NCI-H345 (cell line): ENCODE data around the gene NDUFA6.
"Not testable (repeated sequence)": the region's sequence is repeated elsewhere in the genome, so short reads cannot be mapped to it uniquely, and the experiment has no call there.

ENCODE experiments used
- DNase-seq: peaks from one replicate; lab custom pipeline; 2025; lab: John Stamatoyannopoulos, UW

NDUFA6 gene

DNA sequence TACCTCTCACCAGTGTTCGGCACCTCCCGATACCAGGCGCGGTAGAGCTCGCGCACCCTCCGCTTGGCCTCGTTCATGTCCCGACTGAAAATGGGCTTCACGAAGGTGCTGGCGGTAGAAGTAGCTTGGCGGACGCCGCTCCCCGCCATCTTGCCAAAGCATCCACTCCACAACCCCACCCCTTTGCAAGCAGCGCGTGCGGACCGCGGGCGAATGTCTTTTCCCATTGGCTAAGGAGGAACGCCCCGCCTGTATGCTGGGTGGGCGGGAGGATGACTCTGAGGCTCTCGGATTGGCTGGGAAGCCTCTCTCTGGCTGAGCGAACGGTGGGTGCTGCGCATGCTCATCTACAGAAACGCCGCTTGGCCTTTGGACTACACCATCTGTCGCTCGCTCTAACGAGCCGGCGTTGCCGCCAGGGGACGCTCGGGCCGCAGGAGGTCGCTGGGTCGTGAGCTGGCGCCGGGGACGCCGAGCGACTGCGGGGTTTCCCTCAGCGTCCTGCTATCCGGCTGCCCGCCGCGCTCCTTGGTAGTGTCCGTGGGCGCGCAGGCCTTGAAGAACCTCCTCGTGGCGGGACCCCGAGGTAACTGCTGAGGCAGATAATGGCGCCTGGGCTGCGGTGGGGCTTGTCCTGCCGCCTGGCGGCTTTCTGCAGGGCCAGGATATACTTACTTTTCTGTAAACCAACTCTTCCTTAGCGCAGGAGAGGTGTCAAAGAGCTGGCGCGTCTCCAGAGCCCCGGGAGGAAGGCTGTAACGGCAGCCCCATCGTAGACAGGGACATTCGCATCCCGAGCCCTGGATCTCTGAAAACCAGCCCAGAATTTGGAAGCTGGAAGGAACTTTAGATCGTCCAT lies at the start of gene NDUFA6:
Gene NDUFA6, minus strand, starts transcription at position 177 of the 859 bp plus-strand sequence. Its CDS starts 28 bp downstream, at position 149.
- peak; percentile 98 for DNase-seq

DNA sequence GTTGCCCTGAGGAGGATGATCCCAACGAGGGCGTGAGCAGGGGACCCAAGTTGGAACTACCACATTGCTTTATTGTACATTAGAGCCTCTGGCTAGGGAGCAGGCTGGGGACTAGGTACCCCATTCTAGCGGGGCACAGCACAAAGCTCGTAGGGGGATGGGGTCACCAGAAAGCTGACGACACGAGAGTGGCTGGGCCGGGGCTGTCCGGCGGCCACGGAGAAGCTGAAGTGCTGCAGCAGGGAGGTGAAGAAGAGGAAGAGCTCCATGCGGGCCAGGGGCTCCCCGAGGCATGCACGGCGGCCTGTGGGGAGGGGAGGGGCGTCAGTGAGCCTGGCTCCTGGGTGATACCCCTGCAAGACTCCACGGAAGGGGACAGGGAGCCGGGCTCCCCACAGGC lies 49.6 kb upstream of the NDUFA6 start:
- not testable (repeated sequence) for DNase-seq

DNA sequence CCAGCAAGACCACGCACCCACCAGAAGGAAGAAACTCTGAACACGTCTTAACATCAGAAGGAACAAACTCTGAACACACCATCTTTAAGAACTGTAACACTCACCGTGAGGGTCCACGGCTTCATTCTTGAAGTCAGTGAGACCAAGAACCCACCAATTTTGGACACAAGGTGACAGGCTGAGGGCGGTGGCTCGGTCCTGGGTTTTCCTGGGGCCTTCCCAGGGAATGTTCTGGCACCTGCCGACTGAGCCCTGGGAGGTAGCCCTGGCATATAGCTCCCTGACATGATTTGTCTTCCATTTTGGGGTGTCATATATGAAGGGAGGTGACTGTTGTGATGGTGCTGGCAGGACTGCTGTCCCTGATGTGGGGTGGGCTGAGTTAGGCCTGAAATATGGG lies 48.9 kb upstream of the NDUFA6 start:
- not testable (repeated sequence) for DNase-seq

DNA sequence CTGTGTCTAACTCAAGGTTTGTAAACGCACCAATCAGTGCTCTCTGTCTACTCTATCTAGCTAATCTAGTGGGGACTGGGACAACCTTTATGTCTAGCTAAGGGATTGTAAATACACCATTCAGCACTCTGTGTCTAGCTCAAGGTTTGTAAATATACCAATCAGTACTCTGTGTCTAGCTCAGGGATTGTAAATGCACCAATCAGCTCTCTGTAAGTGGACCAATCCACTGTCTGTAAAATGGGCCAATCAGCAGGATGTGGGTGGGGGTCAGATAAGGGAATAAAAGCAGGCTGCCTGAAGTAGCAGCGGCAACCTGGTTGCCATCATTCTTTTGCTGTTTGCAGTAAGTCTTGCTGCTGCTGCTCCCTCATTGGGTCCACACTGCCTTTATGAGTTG lies 48.4 kb upstream of the NDUFA6 start:
- DNase-seq = no peak

DNA sequence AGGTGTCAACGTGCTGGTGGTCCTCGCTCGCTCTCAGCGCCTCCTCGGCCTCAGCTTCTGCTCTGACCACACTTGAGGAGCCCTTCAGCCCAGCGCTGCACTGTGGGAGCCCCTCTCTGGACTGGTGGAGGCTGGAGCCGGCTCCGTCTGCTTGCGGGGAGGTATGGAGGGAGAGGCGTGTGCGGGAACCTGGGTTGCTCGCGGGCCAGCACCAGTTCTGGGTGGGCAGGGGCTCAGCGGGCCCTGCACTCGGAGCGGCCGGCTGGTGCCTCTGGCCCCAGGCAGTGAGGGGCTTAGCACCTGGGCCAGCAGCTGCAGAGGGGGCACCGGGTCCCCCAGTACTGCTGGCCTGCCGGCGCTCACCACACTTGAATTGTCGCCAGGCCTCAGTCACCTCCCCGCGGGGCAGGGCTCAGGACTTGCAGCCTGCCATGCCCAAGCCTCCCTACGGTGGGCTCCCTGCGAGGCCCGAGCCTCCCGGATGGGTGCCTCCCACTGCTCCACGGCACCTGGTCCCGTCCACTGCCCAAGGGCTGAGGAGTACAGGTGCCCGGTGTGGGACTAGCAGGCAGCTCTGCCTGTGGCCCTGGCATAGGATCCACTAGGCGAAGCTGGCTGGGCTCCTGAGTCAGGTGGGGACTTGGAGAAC lies 47.7 kb upstream of the NDUFA6 start:
- DNase-seq = no peak

DNA sequence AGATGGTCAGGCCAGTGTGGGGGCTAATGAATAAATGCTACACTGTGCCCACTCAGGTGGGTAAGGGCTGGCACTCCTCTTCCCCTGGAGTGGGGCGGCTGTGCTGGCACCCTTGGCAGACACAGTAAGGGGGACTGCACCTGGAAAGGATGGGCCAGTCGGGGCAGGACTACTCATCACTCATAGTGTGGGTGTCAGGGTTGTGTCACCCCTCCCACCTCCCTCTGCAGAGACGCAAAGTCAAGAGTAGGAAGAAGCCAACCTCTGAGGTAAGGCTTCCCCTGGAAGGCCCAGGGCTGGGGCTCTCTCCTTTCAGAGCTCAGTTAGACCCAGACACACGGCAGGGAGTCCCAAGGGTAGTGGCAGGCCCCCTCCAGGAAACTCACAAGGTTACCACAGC lies 45.1 kb upstream of the NDUFA6 start:
- DNase-seq = not testable (repeated sequence)

DNA sequence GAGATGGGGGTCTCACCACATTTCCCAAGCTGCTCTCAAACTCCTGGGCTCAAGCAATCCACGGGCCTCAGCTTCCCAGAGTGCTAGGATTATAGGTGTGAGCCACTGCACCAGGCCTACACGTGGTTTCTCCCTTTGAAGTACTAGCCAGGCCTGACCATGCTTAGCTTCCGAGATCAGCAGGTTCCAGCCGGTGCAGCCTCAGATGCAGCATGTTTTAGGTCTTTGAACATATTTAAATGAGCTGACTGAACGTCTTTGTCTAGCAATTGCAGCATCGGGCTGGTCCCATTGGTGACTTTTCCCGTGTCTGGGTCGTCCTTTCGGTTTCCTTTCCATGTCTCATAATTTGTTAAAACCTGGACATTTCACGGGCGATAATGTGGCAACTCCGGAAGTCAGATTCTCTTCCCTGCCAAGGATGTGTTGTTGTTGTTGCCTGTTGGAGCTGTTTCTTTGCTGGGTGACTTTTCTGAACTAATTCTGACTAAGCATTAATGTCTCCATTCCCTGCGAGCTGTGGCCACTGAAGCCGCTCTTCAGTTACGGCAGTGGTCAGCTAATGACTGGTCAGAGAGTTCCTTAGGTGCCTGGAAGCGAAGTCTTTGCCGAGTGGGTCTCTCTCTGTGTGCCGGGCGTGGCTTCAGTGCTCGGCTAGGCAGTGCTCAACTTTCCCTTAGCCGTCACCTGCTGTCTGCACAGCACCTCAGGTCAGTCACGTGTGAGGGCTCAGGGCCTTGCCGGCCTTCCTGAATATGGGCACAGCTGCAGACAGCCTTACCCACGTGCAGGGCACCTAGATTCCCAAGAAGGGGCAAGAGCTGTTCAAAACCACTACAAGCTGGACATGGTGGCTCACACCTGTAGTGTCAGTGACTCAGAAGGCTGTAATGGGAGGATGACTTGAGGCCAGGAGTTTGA lies 43.8 kb upstream of the NDUFA6 start:
- no peak for DNase-seq

DNA sequence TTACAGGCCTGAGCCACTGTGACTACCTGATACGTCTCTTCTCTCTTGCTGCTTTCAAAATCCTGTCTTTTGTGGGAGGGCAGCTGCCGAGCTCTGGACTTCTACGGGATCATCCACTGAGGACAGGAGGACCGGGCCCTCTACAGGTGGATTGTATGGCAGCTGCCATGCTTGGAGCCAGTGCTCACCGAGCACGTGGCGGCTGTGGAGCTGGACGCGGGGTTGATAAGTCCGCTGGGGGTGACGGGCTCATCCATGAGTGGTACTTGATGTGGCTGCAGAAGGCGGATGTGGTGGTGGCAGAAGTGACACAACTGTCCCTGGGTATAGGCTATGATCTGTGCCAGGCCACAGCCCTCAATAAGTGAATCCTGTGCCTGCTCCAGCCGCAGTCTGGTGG lies 41.9 kb upstream of the NDUFA6 start:
- no peak for DNase-seq

DNA sequence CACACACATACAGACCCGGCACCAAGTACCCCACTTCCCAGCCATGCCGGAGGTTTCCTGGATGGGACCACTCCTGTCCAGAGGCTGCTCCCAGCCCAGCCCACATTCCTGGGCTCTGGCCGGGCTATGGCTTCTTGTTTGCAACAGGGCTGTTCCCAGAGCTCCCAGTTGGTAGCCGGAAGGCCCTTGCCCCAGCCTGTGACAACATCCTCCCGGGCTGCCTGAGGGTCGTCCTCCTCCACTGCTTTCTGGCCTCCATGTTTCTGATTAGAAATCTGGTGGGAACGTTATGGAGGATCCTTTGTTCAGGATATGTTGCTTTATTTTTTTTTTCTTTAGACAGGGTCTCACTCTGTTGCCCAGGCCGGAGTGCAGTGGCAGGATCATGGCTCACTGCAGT lies 41.0 kb upstream of the NDUFA6 start:
- no peak for DNase-seq

DNA sequence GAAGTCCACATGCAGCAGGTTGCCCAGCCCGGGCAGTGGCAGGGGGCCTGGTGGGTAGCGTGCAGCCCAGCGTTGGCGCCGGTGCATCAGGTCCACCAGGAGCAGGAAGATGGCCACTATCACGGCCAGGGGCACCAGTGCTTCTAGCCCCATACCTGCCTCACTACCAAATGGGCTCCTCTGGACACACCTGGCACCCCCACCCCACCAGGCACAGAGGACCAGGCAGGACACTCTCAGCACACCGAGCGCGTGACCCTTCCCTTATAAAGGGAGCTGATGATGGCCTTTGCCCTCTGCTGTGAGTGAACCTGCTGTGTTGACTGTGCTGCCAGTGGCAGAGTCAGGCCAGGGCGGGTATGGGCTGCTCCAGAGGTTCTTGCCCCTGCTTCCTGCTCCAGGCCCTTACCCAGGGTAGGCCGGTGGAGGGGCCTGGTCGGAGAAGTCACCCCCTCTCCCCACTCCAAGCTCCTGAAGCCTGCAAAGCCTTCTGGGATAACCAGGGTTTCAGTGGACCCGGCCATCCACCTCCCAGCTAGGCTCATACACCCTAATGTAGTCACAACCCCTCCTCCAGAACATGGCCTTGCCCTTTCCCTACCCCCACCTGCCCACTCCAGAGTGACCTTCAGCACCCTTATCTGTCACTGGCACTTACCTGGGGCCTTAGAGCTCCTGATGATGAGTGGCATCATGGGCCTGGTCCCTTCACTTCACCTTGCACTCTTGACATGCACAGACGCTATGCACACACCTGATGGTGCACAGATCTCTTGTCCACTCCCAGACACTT lies 40.3 kb upstream of the NDUFA6 start, which contains the start of gene CYP2D6:
Gene CYP2D6, minus strand, starts transcription at position 172 of the 793 bp plus-strand sequence. Its CDS starts 19 bp downstream, at position 153.
- DNase-seq = not testable (repeated sequence)

DNA sequence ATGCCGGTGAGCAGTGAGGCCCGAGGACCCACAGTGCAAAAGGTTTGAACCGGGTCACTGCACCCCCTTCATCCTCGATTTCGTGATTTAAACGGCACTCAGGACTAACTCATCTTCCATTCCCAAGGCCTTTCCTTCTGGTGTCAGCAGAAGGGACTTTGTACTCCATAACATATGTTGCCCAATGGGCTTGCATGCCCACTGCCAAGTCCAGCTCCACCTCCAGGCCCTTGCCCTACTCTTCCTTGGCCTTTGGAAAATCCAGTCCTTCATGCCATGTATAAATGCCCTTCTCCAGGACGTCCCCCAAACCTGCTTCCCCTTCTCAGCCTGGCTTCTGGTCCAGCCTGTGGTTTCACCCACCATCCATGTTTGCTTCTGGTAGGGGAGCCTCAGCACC lies 39.6 kb upstream of the NDUFA6 start:
- DNase-seq = not testable (repeated sequence)

DNA sequence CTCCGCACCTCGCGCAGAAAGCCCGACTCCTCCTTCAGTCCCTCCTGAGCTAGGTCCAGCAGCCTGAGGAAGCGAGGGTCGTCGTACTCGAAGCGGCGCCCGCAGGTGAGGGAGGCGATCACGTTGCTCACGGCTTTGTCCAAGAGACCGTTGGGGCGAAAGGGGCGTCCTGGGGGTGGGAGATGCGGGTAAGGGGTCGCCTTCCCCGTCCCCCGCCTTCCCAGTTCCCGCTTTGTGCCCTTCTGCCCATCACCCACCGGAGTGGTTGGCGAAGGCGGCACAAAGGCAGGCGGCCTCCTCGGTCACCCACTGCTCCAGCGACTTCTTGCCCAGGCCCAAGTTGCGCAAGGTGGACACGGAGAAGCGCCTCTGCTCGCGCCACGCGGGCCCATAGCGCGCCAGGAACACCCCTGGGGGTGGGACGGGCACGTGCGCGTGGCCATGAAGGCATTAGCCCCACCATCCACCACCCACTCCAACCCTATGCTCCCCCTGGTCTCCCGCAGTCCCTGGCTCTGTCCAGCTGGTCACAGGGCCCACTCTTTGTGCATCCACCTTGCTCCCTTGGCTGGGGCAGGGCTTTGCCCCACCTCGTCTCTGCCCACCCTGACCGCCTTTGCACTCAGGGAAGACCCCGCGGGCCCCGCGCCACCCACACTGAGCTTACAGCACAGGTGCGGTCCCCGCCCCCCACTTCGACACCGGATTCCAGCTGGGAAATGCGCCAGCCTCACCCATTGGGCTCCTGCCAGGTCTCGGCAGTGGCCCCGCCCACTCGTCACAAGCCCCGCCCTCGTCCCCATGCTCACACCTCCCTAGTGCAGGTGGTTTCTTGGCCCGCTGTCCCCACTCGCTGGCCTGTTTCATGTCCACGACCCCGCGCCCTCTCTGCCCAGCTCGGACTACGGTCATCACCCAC lies 38.5 kb upstream of the NDUFA6 start:
- DNase-seq = peak; percentile 71

DNA sequence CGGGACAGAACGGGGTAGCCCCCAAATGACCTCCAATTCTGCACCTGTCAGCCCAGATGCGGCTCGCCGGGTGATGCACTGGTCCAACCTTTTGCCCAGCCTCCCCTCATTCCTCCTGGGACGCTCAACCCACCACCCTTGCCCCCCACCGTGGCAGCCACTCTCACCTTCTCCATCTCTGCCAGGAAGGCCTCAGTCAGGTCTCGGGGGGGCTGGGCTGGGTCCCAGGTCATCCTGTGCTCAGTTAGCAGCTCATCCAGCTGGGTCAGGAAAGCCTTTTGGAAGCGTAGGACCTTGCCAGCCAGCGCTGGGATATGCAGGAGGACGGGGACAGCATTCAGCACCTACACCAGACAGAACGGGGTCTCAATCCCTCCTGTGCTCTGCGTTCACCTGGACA lies 37.4 kb upstream of the NDUFA6 start:
- not testable (repeated sequence) for DNase-seq

DNA sequence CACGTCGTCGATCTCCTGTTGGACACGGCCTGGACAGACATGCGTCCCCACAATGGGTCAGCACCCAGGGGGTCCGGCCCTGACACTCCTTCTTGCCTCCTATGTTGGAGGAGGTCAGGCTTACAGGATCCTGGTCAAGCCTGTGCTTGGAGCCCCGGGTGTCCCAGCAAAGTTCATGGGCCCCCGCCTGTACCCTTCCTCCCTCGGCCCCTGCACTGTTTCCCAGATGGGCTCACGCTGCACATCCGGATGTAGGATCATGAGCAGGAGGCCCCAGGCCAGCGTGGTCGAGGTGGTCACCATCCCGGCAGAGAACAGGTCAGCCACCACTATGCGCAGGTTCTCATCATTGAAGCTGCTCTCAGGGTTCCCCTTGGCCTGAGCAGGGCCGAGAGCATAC lies 37.0 kb upstream of the NDUFA6 start:
- no peak for DNase-seq

DNA sequence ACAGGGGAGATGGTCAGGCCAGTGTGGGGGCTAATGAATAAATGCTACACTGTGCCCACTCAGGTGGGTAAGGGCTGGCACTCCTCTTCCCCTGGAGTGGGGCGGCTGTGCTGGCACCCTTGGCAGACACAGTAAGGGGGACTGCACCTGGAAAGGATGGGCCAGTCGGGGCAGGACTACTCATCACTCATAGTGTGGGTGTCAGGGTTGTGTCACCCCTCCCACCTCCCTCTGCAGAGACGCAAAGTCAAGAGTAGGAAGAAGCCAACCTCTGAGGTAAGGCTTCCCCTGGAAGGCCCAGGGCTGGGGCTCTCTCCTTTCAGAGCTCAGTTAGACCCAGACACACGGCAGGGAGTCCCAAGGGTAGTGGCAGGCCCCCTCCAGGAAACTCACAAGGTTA lies 33.0 kb upstream of the NDUFA6 start:
- DNase-seq = not testable (repeated sequence)

DNA sequence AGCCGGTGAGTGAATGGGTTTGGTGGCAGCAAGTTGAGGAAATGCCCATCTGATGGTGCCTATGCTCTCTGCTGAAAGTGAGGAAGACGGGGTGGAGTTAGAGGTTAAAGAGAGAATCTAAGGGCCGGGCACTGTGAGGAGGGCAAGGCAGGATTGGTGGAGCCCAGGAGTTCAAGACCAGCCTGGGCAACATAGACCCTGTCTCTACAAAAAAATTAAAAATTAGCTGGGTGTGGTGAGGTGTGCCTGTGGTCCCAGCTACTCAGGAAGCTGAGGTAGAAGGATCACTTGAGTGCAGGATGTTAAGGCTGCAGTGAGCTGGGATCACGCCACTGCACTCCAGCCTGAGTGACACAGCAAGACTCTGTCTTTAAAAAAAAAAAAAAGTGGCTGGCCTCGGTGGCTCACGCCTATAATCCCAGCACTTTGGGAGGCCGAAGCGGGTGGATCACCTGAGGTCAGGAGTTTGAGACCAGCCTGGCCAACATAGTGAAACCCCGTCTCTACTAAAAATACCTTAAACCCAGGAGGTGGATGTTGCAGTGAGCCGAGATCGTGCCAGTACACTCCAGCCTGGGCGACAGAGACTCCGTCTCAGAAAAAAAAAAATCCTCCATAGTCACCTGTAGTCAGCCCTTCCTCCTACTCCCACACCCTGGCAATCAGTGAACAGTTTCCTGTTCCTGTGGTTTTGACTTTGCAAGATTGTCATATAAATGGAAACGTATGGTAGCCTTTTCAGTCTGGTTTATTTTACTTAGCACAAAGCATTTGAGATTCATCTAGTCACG lies 29.9 kb upstream of the NDUFA6 start:
- DNase-seq = not testable (repeated sequence)

DNA sequence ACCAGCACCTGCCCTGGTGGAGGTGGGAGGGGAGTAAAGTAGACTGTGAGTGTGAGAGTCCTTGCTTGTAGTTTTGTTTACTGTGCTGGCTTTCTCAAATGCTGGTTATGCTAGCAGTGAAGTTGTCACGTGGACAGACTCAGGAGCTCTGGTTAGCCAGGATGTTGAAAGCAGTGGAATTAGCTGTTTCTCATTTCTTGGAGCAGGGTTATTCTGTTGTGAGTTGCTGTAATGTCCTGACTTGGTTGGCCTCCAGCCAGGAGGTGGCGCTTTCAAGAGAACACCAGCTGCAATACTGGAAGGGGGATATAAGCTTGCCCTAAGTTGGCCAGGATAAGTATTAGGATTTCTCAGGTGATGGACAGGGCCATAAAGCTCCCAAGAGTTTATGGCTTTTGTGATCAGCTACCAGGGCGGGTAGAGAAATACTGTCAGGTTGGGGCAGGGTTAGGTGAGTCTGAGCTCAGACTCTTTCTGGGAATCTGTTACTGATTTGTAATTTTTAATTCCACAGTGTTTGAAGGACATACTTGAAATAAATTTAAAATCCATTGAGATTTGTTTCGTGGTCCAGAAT lies 26.4 kb upstream of the NDUFA6 start:
- no peak for DNase-seq

DNA sequence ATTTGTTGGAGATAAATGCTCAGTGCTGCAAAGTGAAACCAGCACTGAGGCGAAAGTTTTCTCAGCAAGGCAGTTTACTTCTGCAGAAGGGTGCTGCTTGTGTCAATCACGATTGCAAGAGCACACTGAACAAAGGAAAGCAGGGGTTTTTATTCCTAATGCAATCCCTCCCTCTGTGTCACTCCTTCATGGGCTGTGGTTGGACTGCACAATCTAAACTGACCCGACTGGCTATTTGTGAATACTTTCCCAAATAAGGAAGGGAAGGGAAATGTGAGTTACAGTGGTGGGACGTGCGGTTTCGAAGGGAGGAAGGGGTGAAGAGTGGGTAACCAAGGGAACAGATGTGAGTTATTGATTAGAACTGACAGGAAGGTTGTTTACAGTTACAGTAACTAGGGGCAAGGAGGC lies 24.9 kb upstream of the NDUFA6 start:
- DNase-seq = not testable (repeated sequence)

DNA sequence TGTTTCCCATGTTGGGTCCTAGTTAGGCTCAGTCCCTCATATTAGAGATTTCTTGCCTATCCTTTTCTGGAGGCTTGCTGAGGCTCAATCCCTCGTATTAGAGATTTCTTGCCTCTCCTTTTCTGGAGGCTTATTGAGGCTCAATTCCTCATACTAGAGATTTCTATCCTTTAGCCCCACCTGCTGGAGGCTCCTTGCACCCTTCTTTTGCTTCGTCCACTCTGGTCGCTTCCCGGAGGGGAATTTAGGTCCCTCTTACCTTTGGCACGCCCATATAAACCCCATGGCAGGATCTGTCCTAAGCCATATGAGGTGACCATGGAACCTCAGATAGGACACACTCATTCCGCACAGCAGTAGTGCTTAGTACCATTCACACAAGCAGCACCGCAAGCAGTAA lies 24.1 kb upstream of the NDUFA6 start:
- DNase-seq = no peak
